HCT116 (cell line): ENCODE results near the gene TENM4. TPM values are rescaled to one million over a fixed set of nuclear protein-coding genes. Genes with fewer than 3 reads are reported as not detected.

Experiments used
- ATAC-seq: fragments of 200-7000 bp; cut with Tn5 transposase; 2 replicates; pipeline ENCODE4 v1.9.1; 2020; ENCODE audit warnings: mild to moderate bottlenecking, moderate library complexity
- BruUV-seq: library from RNA; stranded (reverse); fragments of 400-500 nt; replicated peaks from 2 replicates; lab custom pipeline; 2021; lab: Mats Ljungman, UMichigan
- CTCF ChIA-PET: fragments of 300-600 bp; sonication (Branson Sonifier 250); formaldehyde crosslinking; loops from one replicate; lab custom pipeline; 2021; ENCODE audit warnings: antibody characterized with exemption; lab: Charles Lee
- POLR2A ChIA-PET: fragments of 300-600, 350-600 bp; sonication (Branson Sonifier 250); formaldehyde crosslinking; loops from one replicate; lab custom pipeline; 2021; ENCODE audit warnings: antibody characterized with exemption; lab: Charles Lee
- RAD21 ChIA-PET, 2 experiments: fragments of 300-600 bp; sonication (Branson Sonifier 250); formaldehyde crosslinking; loops; one replicate each; lab custom pipeline; 2023; ENCODE audit warnings: low total read pairs in 2 of 2; ENCODE audit not compliant: uncharacterized antibody in 2 of 2, unreplicated experiment in 2 of 2, low non-redundant PET in 1 of 2; lab: Charles Lee
- DNase-seq: peaks from one replicate; pipeline ENCODE4 v3.0.0-alpha.2; 2010; ENCODE audit warnings: low read depth, low spot score
- H2AFZ ChIP-seq: fragments of 200-600 bp; shearing (Covaris generic), sonication (generic); 2 replicates; pipeline ENCODE4 v1.6.1; 2017; ENCODE audit warnings: low read depth, mixed run types, mixed read lengths, antibody characterized with exemption, low read length; ENCODE audit not compliant: poor library complexity, severe bottlenecking
- H3K27ac ChIP-seq: 2 replicates; pipeline ENCODE4 v1.5.1; 2012; ENCODE audit warnings: low read depth, low read length
- H3K27me3 ChIP-seq: fragments of 200-600 bp; sonication (generic); 2 replicates; pipeline ENCODE4 v1.6.1; 2016; ENCODE audit warnings: mixed run types, low read length, mixed read lengths; ENCODE audit not compliant: insufficient read depth
- H3K36me3 ChIP-seq, 2 experiments: fragments of 200-500 bp in 1 of 2; fragments of 200-600 bp in 1 of 2; sonication (Bioruptor generic) in 1 of 2; sonication (generic) in 1 of 2; 2 replicates each; pipeline versions ENCODE4 v1.5.1 to v1.6.1; 2014 to 2016; ENCODE audit warnings: low read length in 2 of 2, inconsistent platforms in 1 of 2, mixed read lengths in 1 of 2, mixed run types in 1 of 2; ENCODE audit not compliant: insufficient read depth in 2 of 2, control insufficient read depth in 1 of 2
- H3K4me1 ChIP-seq, 2 experiments: fragments of 200-600 bp in 1 of 2; sonication (generic) in 1 of 2; 2 replicates each; pipeline versions ENCODE4 v1.5.1 to v1.6.1; 2012 to 2017; ENCODE audit warnings: low read length in 2 of 2, inconsistent platforms in 1 of 2, mild to moderate bottlenecking in 1 of 2, mixed read lengths in 1 of 2, mixed run types in 1 of 2, moderate library complexity in 1 of 2; ENCODE audit not compliant: insufficient read depth in 2 of 2, control insufficient read depth in 1 of 2
- H3K4me2 ChIP-seq: fragments of 200-600 bp; sonication (generic); 2 replicates; pipeline ENCODE4 v1.6.1; 2017; ENCODE audit warnings: mixed run types, low read length, mixed read lengths
- H3K4me3 ChIP-seq, 2 experiments: fragments of 200-600 bp in 1 of 2; sonication (generic) in 1 of 2; replicated peaks in 1 of 2; 2 replicates each; pipeline ENCODE4 v1.5.1; 2011 to 2016; ENCODE audit warnings: low read length in 2 of 2, control low read depth in 1 of 2, low read depth in 1 of 2, mild to moderate bottlenecking in 1 of 2, mixed read lengths in 1 of 2, mixed run types in 1 of 2
- H3K79me2 ChIP-seq: fragments of 200-600 bp; sonication (generic); 2 replicates; pipeline ENCODE4 v1.6.1; 2017; ENCODE audit warnings: mild to moderate bottlenecking, mixed run types, low read length, moderate library complexity, mixed read lengths; ENCODE audit not compliant: insufficient read depth
- H3K9ac ChIP-seq: fragments of 200-600 bp; sonication (generic); 2 replicates; pipeline ENCODE4 v1.6.1; 2016; ENCODE audit warnings: low read length, mixed read lengths
- H3K9me2 ChIP-seq: fragments of 200-600 bp; sonication (generic), shearing (Covaris generic); 2 replicates; pipeline ENCODE4 v1.6.1; 2017; ENCODE audit warnings: mixed run types, mild to moderate bottlenecking, moderate library complexity; ENCODE audit not compliant: insufficient read depth
- H3K9me3 ChIP-seq, 2 experiments: fragments of 200-500 bp in 1 of 2; fragments of 200-600 bp in 1 of 2; sonication (Bioruptor generic) in 1 of 2; sonication (generic) in 1 of 2; 2 replicates each; pipeline ENCODE4 v1.6.1; 2014 to 2017; ENCODE audit warnings: low read length in 2 of 2, mixed read lengths in 2 of 2, inconsistent platforms in 1 of 2, low read depth in 1 of 2, mild to moderate bottlenecking in 1 of 2, mixed run types in 1 of 2, moderate library complexity in 1 of 2; ENCODE audit not compliant: control insufficient read depth in 1 of 2, insufficient read depth in 1 of 2
- H4K20me1 ChIP-seq: fragments of 200-600 bp; sonication (generic), shearing (Covaris generic); 2 replicates; pipeline ENCODE4 v1.6.1; 2017; ENCODE audit warnings: mixed run types, mild to moderate bottlenecking, moderate library complexity; ENCODE audit not compliant: insufficient read depth
- CBX3 ChIP-seq: IDR thresholded peaks from 2 replicates; pipeline ENCODE4 v1.6.1; 2012; ENCODE audit warnings: low read depth
- CEBPB ChIP-seq: IDR thresholded peaks from 2 replicates; pipeline ENCODE4 v1.6.1; 2012; ENCODE audit warnings: low read depth
- ELF1 ChIP-seq: IDR thresholded peaks from 2 replicates; pipeline ENCODE4 v1.6.1; 2012; ENCODE audit warnings: low read depth, borderline replicate concordance
- EZH2 ChIP-seq: fragments of 200-600 bp; sonication (generic); IDR thresholded peaks from 2 replicates; pipeline ENCODE4 v1.6.1; 2017; ENCODE audit warnings: antibody characterized with exemption, mixed run types
- FOSL1 ChIP-seq: IDR thresholded peaks from 2 replicates; pipeline ENCODE4 v1.6.1; 2012; ENCODE audit warnings: low read depth
- JUND ChIP-seq: IDR thresholded peaks from 2 replicates; pipeline ENCODE4 v1.6.1; 2012
- POLR2AphosphoS5 ChIP-seq: IDR thresholded peaks from 2 replicates; pipeline ENCODE4 v1.6.1; 2011; ENCODE audit warnings: mild to moderate bottlenecking, low read depth, low read length, moderate library complexity
- RAD21 ChIP-seq: IDR thresholded peaks from 2 replicates; pipeline ENCODE4 v1.6.1; 2012; ENCODE audit warnings: low read depth, mild to moderate bottlenecking
- SIN3A ChIP-seq: IDR thresholded peaks from 2 replicates; pipeline ENCODE4 v1.6.1; 2012; ENCODE audit warnings: low read depth
- SP1 ChIP-seq: IDR thresholded peaks from 2 replicates; pipeline ENCODE4 v1.6.1; 2012; ENCODE audit warnings: low read depth
- TCF7L2 ChIP-seq: IDR thresholded peaks from 2 replicates; pipeline ENCODE4 v1.7.0; 2011; ENCODE audit warnings: borderline replicate concordance, inconsistent platforms; ENCODE audit not compliant: insufficient read depth, insufficient read length; ENCODE audit errors: extremely low read depth
- YY1 ChIP-seq: IDR thresholded peaks from 2 replicates; pipeline ENCODE4 v1.6.1; 2011; ENCODE audit warnings: low read length, low read depth, moderate library complexity, mild to moderate bottlenecking; ENCODE audit not compliant: insufficient replicate concordance; ENCODE audit errors: extremely low read depth
- ZFX ChIP-seq: fragments of 450-650 bp; IDR thresholded peaks from 2 replicates; pipeline ENCODE4 v1.6.1; 2017
- ZNF274 ChIP-seq: fragments of 200-500 bp; sonication (Bioruptor generic); IDR thresholded peaks from 2 replicates; pipeline ENCODE4 v1.6.1; 2014; ENCODE audit warnings: mild to moderate bottlenecking, low read depth, low read length, inconsistent platforms
- intact Hi-C: fragments of 100-400 bp; cut with micrococcal nuclease; formaldehyde crosslinking; loops from 2 replicates; pipeline ENCODE4 v1.10.0; 2022
- total RNA-seq: library from RNA; stranded (reverse); gene quantifications from one replicate; pipeline ENCODE4 v1.2.1, GENCODE V29; 2021; ENCODE audit not compliant: unreplicated experiment
- TF ChIP-seq, protein P1 (sequence below), 3 experiments: fragments of 200-600 bp in 1 of 3; sonication (generic) in 1 of 3; IDR thresholded peaks in 2 of 3; conservative IDR thresholded peaks in 1 of 3; 2 replicates each; pipeline ENCODE4 v1.5.1; 2012 to 2017; ENCODE audit warnings: low read depth in 2 of 3, low read length in 2 of 3, antibody characterized with exemption in 1 of 3, borderline replicate concordance in 1 of 3, control low read depth in 1 of 3, mild to moderate bottlenecking in 1 of 3, mixed read lengths in 1 of 3, mixed run types in 1 of 3, moderate library complexity in 1 of 3; ENCODE audit not compliant: insufficient read depth in 1 of 3
- TF ChIP-seq, protein P2 (sequence below): IDR thresholded peaks from 2 replicates; pipeline ENCODE4 v1.6.1; 2012; ENCODE audit warnings: low read depth
- TF ChIP-seq, protein P3 (sequence below): IDR thresholded peaks from 2 replicates; pipeline ENCODE4 v1.6.1; 2012
- TF ChIP-seq, protein P4 (sequence below): IDR thresholded peaks from 2 replicates; pipeline ENCODE4 v1.6.1; 2012
- TF ChIP-seq, protein P5 (sequence below): IDR thresholded peaks from 2 replicates; pipeline ENCODE4 v1.6.1; 2011; ENCODE audit warnings: mild to moderate bottlenecking, low read length, moderate library complexity; ENCODE audit not compliant: insufficient replicate concordance; ENCODE audit errors: extremely low read depth

The TENM4 gene
- total RNA-seq, 1 experiment from 2014 or later, result 0.05 TPM

DNA sequence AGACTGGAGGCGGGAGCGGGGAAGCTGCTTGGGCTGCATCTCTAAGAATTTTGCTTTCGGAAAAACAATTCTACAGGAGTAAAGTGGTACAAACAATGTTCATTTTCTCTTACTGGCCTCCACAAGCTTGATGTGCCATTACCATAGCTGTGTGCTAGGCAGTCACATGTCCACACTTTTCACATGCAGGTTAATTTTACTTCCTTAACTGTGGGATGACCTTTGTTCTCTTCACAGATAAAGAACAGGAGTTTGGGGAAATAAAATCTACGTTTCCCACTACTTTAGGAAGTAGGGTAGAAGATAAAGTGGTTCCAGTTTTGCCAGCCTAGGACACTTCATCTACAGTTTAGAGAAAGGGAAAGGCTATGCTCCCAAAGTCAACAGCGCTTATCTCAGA, 539.0 kb downstream of the TENM4 start:
- peaks cover 21% of the 10 kb centered on the region; the same call in 1 of the 2 replicates for H3K27me3 ChIP-seq
- no TSS peak for BruUV-seq
- ChIA-PET POLR2A (no interaction called here), RAD21 (no interaction called here), CTCF (no interaction called here)
- no peaks in the 10 kb centered on the region for H3K4me1 ChIP-seq
- no peaks in the 10 kb centered on the region for H3K9me2 ChIP-seq
- no peaks in the 10 kb centered on the region for H4K20me1 ChIP-seq
- no peak overlapping the region for H3K27ac ChIP-seq
- no peaks in the 10 kb centered on the region for H3K9me3 ChIP-seq
- no peaks in the 10 kb centered on the region for H3K79me2 ChIP-seq
- intact Hi-C loops, result no loop called here
- no peak for ATAC-seq
- H2AFZ ChIP-seq, result no peak overlapping the region
- H3K9ac ChIP-seq, result no peak overlapping the region
- no peak overlapping the region for H3K4me2 ChIP-seq
- no peak overlapping the region for H3K4me3 ChIP-seq
- TF ChIP-seq, protein P1, sequence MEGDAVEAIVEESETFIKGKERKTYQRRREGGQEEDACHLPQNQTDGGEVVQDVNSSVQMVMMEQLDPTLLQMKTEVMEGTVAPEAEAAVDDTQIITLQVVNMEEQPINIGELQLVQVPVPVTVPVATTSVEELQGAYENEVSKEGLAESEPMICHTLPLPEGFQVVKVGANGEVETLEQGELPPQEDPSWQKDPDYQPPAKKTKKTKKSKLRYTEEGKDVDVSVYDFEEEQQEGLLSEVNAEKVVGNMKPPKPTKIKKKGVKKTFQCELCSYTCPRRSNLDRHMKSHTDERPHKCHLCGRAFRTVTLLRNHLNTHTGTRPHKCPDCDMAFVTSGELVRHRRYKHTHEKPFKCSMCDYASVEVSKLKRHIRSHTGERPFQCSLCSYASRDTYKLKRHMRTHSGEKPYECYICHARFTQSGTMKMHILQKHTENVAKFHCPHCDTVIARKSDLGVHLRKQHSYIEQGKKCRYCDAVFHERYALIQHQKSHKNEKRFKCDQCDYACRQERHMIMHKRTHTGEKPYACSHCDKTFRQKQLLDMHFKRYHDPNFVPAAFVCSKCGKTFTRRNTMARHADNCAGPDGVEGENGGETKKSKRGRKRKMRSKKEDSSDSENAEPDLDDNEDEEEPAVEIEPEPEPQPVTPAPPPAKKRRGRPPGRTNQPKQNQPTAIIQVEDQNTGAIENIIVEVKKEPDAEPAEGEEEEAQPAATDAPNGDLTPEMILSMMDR (IDR thresholded peaks at IDR 0.05 in 2 of 3, conservative IDR thresholded peaks at IDR 0.05 in 1 of 3; ENCODE audit: borderline replicate concordance in 1 of 3, insufficient read depth in 1 of 3, low read depth in 2 of 3, low read length in 2 of 3), result no peak
- TF ChIP-seq POLR2AphosphoS5, result no peak
- TF ChIP-seq ZNF274, result no peak
- no peak for TF ChIP-seq CBX3
- TF ChIP-seq, protein P2, sequence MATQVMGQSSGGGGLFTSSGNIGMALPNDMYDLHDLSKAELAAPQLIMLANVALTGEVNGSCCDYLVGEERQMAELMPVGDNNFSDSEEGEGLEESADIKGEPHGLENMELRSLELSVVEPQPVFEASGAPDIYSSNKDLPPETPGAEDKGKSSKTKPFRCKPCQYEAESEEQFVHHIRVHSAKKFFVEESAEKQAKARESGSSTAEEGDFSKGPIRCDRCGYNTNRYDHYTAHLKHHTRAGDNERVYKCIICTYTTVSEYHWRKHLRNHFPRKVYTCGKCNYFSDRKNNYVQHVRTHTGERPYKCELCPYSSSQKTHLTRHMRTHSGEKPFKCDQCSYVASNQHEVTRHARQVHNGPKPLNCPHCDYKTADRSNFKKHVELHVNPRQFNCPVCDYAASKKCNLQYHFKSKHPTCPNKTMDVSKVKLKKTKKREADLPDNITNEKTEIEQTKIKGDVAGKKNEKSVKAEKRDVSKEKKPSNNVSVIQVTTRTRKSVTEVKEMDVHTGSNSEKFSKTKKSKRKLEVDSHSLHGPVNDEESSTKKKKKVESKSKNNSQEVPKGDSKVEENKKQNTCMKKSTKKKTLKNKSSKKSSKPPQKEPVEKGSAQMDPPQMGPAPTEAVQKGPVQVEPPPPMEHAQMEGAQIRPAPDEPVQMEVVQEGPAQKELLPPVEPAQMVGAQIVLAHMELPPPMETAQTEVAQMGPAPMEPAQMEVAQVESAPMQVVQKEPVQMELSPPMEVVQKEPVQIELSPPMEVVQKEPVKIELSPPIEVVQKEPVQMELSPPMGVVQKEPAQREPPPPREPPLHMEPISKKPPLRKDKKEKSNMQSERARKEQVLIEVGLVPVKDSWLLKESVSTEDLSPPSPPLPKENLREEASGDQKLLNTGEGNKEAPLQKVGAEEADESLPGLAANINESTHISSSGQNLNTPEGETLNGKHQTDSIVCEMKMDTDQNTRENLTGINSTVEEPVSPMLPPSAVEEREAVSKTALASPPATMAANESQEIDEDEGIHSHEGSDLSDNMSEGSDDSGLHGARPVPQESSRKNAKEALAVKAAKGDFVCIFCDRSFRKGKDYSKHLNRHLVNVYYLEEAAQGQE, result no peak
- no peak for TF ChIP-seq CEBPB
- no peak for TF ChIP-seq TCF7L2
- TF ChIP-seq SIN3A, result no peak
- no peak for TF ChIP-seq RAD21
- TF ChIP-seq ZFX, result no peak
- TF ChIP-seq SP1, result no peak
- TF ChIP-seq, protein P3, sequence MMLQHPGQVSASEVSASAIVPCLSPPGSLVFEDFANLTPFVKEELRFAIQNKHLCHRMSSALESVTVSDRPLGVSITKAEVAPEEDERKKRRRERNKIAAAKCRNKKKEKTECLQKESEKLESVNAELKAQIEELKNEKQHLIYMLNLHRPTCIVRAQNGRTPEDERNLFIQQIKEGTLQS, result no peak
- TF ChIP-seq ELF1, result no peak
- TF ChIP-seq, protein P4, sequence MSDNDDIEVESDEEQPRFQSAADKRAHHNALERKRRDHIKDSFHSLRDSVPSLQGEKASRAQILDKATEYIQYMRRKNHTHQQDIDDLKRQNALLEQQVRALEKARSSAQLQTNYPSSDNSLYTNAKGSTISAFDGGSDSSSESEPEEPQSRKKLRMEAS, result no peak
- TF ChIP-seq, protein P5, sequence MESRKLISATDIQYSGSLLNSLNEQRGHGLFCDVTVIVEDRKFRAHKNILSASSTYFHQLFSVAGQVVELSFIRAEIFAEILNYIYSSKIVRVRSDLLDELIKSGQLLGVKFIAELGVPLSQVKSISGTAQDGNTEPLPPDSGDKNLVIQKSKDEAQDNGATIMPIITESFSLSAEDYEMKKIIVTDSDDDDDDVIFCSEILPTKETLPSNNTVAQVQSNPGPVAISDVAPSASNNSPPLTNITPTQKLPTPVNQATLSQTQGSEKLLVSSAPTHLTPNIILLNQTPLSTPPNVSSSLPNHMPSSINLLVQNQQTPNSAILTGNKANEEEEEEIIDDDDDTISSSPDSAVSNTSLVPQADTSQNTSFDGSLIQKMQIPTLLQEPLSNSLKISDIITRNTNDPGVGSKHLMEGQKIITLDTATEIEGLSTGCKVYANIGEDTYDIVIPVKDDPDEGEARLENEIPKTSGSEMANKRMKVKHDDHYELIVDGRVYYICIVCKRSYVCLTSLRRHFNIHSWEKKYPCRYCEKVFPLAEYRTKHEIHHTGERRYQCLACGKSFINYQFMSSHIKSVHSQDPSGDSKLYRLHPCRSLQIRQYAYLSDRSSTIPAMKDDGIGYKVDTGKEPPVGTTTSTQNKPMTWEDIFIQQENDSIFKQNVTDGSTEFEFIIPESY, result no peak
- TF ChIP-seq YY1, result no peak
- no peak for TF ChIP-seq EZH2
- TF ChIP-seq FOSL1, result no peak
- TF ChIP-seq JUND, result no peak
- no peaks in the 10 kb centered on the region for H3K36me3 ChIP-seq
- no peak for DNase-seq
